Measurements from ENCODE around the gene ZFC3H1.
"Not testable (repeated sequence)": the region's sequence is repeated elsewhere in the genome, so short reads cannot be mapped to it uniquely, and the experiment has no call there.

The ZFC3H1 gene

DNA sequence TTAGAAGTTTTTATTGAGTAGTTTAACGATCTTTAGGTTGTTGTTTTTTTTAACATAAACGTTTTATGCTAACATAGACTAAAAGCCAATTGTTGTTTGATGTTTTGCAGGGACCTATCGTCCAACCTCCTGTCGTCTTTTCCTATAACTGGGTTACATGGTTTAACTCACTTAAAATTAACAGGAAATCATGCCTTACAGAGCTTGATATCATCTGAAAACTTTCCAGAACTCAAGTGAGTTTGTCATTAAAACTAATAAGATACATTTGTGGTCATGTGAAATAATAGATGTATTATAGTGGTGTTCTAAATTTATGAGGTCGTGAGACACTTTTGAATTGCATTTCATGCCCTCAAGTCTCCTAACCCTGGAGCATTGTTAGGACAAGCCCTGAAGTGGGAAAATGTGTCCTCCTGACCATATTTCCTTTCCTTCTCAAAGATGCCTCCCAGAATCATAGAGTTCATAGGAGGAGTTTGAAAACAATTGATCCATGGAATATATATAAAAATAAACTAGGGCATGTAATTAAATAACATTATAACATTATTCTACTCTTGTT is 84.9 kb downstream of the ZFC3H1 start:
- DNase-seq (ENCODE audit: low read depth) = no peak

DNA sequence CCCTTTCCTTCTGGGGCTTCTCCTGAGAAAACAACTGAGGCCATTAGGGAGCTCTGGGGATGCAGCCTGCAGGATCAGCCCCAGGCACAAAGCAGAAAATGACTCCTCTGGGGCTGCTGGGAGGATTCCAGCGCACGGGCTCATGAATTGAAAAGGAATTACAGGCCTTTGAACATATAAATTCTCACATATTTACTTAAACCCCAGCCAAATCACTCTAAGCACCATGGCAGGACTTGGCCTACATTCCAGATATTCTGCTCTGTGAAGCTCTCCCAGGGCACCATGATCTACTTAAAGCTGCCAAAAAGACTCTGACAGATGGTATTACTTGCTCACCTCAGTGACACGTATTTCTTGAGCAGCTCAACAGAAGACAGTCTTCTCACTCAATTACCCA is 87.2 kb downstream of the ZFC3H1 start:
- DNase-seq (ENCODE audit: low read depth) = no peak

DNA sequence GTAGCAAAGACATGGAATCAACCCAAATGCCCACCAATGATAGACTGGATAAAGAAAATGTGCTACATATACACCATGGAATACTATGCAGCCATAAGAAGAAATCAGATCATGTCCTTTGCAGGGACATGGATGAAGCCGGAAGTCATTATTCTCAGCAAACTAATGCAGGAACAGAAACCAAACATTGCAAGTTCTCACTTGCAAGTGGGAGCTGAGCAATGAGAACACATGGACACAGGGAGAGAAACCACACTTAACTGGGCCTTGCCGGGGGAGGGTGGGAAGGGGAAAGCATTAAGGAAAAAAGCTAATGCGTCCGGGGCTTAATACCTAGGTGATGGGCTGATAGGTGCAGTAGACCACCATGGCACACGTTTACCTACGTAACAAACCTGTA is 93.8 kb downstream of the ZFC3H1 start:
- DNase-seq (ENCODE audit: low read depth) = not testable (repeated sequence)

DNA sequence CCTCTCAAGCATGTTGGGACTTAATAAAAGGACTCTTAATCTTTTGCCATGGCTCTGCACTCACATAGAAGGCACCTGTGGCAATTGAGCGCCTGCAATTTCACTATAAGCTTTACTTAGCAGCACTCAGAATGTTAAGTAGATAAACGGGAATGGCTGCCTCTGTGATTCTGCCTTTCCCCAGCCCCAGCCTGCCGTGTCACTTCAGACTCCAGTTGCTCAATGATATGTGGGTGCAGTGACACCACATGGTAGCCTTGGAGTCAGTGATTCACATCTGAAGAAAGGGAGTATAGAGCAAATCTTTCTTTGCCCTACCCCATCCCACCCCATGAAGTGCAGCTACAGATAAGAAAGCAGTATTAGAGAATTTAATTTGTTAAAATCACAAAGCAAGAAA is 96.1 kb downstream of the ZFC3H1 start:
- DNase-seq (ENCODE audit: low read depth) = no peak

DNA sequence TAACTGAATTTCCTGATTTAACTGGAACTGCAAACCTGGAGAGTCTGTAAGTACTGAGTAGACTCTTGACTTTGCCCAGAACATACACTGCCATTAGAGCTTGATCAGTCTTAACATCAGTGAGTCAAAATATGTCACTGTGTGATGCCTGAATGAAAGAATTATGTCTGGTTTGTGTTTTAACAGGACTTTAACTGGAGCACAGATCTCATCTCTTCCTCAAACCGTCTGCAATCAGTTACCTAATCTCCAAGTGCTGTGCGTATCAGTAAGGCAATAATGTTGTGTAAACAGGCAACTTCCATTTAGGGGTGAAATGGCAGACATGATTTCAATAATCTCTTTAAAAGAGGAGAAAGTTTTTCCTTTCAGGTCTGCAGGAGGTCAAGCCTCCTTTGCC is 97.0 kb downstream of the ZFC3H1 start:
- DNase-seq (ENCODE audit: low read depth) = no peak

DNA sequence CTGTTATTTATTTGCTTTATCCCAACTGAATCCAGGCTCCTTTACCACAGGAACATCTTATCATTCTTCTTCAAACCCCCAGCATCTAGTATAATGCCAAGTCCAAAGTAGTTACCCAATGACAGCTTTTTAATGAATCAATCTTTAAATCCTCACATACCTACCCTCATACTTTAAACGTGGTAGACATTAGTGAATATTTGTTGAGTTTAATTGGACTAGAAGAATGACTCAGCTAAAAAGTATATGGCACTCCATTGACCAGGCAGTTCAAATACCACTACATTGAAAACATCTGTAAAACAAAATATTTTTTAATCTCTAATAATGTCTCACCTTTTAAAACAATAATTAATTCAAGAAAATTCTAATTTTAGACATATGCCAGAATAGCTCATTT is 98.1 kb downstream of the ZFC3H1 start:
- DNase-seq (ENCODE audit: low read depth) = no peak

DNA sequence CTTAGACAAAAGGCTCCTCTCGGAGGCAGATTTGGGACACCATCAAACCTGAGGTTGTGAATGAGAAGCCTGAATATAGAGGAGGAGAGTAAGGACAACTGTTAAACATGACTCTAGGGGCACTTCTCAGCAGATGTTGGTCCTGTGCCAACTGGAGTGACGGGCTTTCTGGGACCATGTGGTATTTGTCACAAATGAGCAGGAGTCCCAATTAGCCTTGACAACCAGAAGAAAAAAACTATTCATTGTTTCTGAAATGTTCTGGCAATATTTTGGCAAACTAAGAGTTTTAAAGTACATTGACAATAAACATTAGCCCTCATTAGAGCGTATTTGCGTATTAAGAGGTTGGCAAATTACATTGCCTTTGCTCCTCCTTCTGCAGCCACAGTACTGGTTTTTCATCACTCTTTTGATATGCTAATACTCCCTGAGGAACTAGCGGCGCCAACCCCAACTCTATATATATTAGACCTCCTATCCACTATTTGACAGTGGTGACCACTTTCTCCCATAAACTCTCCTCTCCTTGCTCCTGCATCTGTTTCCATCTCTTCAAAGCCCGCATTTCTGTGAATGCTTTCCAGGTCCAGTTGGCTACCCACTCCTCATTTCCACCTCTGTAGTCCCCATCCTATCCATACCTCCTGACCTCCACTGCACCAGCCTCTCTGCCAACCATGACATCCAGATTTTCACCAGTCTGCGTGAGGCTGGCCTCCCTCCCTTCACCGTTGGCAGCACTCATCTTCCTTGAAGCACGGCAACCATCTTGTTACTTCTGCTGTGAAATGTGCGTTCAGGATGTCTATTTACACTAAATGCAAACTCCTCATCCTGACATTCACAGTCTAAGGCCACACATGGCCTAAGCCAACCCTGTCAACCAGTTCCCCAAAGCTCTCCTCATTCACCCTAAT is 100.7 kb downstream of the ZFC3H1 start:
- DNase-seq (ENCODE audit: low read depth) = no peak

Measured in activated T-cell treated with anti-CD3 and anti-CD28 coated beads for 48 hours (primary cell).